ENCODE measurements around the gene FTSJ1. TPM values are rescaled to one million over a fixed set of nuclear protein-coding genes. Genes with fewer than 3 reads are reported as not detected.

Gene FTSJ1
- total RNA-seq, 1 donor, result 53.5 TPM

DNA sequence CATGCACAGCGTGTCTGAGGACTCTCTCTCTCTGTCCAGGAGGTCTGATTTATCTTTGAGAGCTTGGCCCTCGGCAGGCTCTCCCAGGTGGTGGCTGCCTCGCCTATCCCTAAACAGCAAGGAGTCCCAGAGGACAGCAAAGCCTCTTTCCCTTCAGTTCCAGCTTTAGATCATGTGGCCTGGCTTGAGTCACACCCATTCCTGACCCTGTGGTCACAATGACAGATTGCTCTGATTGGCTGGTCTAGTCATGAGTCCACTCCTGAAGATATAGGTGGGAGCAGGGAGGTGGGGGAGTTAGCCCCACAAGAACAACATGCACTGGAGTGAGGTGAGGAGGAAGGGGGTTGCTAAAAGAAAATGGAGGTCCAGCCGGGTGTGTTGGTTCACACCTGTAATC, 20.7 kb downstream of the FTSJ1 start:
- no peak overlapping the region for H3K4me3 ChIP-seq (ENCODE audit: low read depth, low read length)
- DNase-seq (ENCODE audit: low read depth), result no peak
- TF ChIP-seq, protein P1, sequence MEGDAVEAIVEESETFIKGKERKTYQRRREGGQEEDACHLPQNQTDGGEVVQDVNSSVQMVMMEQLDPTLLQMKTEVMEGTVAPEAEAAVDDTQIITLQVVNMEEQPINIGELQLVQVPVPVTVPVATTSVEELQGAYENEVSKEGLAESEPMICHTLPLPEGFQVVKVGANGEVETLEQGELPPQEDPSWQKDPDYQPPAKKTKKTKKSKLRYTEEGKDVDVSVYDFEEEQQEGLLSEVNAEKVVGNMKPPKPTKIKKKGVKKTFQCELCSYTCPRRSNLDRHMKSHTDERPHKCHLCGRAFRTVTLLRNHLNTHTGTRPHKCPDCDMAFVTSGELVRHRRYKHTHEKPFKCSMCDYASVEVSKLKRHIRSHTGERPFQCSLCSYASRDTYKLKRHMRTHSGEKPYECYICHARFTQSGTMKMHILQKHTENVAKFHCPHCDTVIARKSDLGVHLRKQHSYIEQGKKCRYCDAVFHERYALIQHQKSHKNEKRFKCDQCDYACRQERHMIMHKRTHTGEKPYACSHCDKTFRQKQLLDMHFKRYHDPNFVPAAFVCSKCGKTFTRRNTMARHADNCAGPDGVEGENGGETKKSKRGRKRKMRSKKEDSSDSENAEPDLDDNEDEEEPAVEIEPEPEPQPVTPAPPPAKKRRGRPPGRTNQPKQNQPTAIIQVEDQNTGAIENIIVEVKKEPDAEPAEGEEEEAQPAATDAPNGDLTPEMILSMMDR (IDR thresholded peaks at IDR 0.05; ENCODE audit: insufficient read depth, low read depth, low read length), result no peak

DNA sequence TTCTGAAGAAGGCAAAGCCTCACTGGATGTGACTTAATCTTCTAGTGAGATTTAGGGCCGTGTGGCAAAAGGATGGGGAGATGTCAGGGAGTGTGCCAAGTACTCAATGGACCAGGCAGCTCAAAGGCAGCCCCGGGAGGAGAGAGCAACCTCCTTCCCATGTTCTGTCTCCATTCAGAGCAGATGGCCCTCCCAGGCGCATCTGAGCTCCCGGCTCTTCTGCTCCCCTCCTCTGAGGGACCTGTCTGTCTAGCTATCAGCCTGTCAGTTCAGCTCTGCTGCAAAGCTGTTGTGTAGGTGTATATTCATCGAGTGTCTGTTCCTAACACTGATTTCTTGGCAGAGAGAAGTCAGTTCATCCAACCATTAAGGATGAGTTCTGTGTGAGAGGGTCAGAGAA, 21.9 kb downstream of the FTSJ1 start:
- no peak overlapping the region for H3K4me3 ChIP-seq (ENCODE audit: low read depth, low read length)
- DNase-seq (ENCODE audit: low read depth), result no peak
- TF ChIP-seq, protein P1 (IDR thresholded peaks at IDR 0.05; ENCODE audit: insufficient read depth, low read depth, low read length), result no peak

DNA sequence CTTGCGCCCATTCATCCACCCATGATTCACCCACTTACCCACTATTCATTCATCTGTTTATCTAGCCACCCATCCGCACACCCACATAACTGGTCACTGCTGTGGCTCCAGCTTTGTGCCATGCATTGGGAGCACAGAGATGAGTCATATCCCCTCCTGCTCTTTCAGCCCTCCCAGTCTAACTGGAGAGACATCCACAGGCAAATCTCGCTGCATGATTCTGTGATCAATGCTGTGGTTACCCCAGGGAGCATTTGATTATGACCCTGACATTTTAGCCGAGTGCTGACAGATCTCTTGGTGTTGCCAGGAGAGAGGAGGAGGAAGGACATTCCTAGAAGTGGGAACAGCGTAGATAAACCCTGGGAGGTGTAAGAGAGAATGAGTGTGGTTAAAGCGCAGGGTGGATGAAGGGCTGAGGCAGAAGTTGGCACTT, 22.4 kb downstream of the FTSJ1 start:
- TF ChIP-seq, protein P1 (IDR thresholded peaks at IDR 0.05; ENCODE audit: insufficient read depth, low read depth, low read length), result no peak
- H3K4me3 ChIP-seq (ENCODE audit: low read depth, low read length), result no peak overlapping the region
- DNase-seq (ENCODE audit: low read depth), result peak; percentile 35

DNA sequence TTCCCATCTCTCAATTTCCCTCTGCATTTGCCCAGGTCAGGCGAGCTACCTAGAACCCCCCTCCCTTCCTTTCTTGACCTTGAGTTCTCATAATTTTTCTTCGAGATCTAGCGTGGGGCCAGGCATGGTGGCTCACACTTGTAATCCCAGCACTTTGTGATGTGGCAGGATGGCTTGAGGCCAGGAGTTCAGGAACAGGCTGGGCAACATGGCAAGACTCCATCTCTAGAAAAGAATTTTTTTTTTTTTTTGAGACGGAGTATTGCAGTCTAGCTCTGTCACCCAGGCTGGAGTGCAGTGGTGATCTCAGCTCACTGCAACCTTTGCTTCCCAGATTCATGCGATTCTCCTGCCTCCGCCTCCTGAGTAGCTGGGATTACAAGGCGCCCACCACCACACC, 28.3 kb downstream of the FTSJ1 start:
- no peak overlapping the region for H3K4me3 ChIP-seq (ENCODE audit: low read depth, low read length)
- TF ChIP-seq, protein P1 (IDR thresholded peaks at IDR 0.05; ENCODE audit: insufficient read depth, low read depth, low read length), result no peak
- no peak for DNase-seq (ENCODE audit: low read depth)

DNA sequence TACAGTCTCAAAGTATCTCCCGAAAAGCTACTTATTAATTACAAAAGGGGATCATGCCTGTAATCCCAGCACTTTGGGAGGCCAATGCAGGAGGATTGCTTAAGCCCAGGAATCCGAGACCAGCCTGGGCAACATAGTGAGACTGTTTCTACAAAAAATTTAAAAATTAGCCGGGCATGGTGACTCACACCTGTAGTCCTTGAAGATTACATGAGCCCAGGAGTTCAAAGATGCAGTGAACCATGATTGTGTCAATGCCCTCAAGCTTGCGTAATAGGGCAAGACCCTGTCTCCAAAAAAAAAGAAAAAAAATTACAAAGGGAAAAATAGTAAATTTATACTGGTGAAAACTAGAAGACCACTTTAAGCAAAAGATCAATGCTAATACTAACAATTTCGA, 29.5 kb downstream of the FTSJ1 start:
- TF ChIP-seq, protein P1 (IDR thresholded peaks at IDR 0.05; ENCODE audit: insufficient read depth, low read depth, low read length), result no peak

DNA sequence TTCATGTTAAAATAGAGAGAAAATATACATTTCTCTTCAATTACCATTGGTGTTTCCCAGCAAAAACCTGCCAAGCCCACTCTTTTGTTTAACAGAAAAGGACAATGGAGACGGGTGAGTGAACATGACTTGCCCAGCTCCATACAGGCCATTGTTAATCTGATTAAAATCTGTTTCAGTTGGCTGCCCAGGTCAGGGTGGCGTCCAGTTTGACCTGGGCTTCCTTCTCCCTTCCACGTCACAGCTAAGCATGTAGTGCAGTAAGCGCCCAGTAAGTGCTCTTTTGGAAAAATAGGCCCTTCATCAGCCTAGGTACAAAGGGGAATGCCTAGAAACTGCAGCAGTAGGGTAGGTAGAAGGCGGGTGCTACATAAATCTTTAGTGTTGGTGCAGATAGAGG, 31.2 kb downstream of the FTSJ1 start:
- TF ChIP-seq, protein P1 (IDR thresholded peaks at IDR 0.05; ENCODE audit: insufficient read depth, low read depth, low read length), result no peak
- no peak overlapping the region for H3K4me3 ChIP-seq (ENCODE audit: low read depth, low read length)
- DNase-seq (ENCODE audit: low read depth), result no peak

More for the DNA sequence above, 29.5 kb downstream of the FTSJ1 start:
- DNase-seq (ENCODE audit: low read depth), result no peak
- H3K4me3 ChIP-seq (ENCODE audit: low read depth, low read length), result no peak overlapping the region

Measured in fibroblast of villous mesenchyme (primary cell).